Fibroblast of pulmonary artery (primary cell): Measurements from ENCODE around the gene NOS1AP.

ENCODE experiments used
- DNase-seq: peaks from one replicate; pipeline ENCODE4 v3.0.0-alpha.2; 2010; ENCODE audit warnings: low read depth
- H3K4me3 ChIP-seq: replicated peaks from 2 replicates; pipeline ENCODE4 v1.5.1; 2011; ENCODE audit warnings: low read depth, mild to moderate bottlenecking, control low read depth, low read length, moderate library complexity
- TF ChIP-seq, protein P1 (sequence below): IDR thresholded peaks from 2 replicates; pipeline ENCODE4 v1.5.1; 2011; ENCODE audit warnings: mild to moderate bottlenecking, control low read depth, low read length, inconsistent platforms; ENCODE audit errors: missing control alignments

The NOS1AP gene

GRCh38 chr1:162329826-162330225 lies 260.3 kb downstream of the NOS1AP start:
- H3K4me3 ChIP-seq = no peak overlapping the region
- TF ChIP-seq, protein P1, sequence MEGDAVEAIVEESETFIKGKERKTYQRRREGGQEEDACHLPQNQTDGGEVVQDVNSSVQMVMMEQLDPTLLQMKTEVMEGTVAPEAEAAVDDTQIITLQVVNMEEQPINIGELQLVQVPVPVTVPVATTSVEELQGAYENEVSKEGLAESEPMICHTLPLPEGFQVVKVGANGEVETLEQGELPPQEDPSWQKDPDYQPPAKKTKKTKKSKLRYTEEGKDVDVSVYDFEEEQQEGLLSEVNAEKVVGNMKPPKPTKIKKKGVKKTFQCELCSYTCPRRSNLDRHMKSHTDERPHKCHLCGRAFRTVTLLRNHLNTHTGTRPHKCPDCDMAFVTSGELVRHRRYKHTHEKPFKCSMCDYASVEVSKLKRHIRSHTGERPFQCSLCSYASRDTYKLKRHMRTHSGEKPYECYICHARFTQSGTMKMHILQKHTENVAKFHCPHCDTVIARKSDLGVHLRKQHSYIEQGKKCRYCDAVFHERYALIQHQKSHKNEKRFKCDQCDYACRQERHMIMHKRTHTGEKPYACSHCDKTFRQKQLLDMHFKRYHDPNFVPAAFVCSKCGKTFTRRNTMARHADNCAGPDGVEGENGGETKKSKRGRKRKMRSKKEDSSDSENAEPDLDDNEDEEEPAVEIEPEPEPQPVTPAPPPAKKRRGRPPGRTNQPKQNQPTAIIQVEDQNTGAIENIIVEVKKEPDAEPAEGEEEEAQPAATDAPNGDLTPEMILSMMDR = no peak
- no peak for DNase-seq

DNA sequence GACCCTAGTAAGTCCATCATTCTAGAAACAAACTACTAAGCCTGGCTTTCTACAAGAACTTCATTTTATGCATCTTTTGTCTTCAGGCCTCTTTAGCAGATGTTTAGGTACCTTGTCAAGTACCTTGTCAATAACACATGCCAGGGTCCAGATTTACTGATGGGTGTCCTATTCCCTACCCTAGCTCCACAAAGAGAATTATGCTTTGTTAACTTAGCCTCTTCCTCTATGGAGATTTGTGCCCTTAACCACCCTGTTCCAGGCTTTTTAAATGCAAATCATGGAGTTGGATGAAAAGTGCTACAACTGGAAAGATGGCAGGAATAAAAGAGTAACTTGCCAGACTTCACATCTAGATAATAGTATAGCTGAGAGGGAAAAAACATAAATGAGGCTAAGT lies 264.5 kb downstream of the NOS1AP start:
- H3K4me3 ChIP-seq = no peak overlapping the region
- TF ChIP-seq, protein P1 = no peak
- no peak for DNase-seq

DNA sequence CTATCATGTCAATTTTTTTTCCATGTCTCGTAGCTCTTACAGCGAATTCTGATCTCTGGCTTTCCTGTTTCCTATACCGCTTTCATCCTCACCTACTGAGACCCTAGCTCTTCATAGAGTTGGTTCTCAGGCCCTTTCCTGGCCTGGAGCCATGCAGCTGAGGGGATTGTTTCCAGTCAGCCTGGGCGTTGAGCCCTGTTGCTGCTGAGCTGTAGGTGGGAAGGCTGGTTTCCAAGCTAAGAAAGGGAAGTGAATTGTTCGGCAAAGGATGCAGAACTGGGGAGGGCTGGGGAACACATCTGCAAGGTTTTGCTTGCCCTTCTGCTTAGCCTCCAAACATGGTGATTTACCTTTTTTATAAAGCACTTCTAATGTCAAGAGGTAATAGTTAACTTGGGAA lies 265.6 kb downstream of the NOS1AP start:
- TF ChIP-seq, protein P1 = no peak

DNA sequence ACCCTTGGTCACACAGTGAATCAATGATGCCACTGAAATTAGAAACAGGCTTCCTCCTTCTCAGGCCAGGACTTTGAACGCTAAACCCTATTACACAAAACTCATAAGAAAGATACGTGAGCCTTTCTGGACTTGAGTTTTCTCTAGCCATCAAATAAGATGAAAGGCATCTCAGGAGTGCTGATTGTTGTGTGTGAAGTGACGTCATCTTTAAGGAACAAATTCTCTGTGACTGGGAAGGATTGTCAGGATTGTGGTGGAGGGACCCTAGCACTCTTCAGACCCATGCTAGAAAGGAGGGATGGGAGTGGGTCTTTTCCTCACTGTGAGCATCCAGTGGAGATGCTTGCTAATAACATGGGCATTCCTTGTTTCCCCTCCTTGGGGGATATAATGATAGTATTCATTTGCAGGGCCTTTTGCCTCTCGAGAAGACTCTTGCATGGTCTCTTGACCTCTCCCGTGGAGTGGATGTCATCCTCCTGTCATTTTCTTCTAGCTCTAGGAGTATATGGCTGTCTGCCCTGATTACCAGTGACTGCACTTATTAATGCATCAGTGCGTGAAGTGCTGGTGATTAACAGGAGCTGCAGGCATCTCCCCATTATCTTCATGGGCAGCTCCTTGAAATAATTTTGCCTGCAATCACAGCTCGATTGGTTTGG lies 267.3 kb downstream of the NOS1AP start:
- TF ChIP-seq, protein P1 = no peak

More for the DNA sequence above, 265.6 kb downstream of the NOS1AP start:
- H3K4me3 ChIP-seq = no peak overlapping the region
- no peak for DNase-seq

GRCh38 chr1:162342452-162342983 lies 273.0 kb downstream of the NOS1AP start:
- H3K4me3 ChIP-seq = no peak overlapping the region
- DNase-seq = no peak
- TF ChIP-seq, protein P1 = no peak

More for the DNA sequence above, 267.3 kb downstream of the NOS1AP start:
- no peak for DNase-seq
- no peak overlapping the region for H3K4me3 ChIP-seq

GRCh38 chr1:162343470-162343869 lies 274.0 kb downstream of the NOS1AP start:
- H3K4me3 ChIP-seq = no peak overlapping the region
- TF ChIP-seq, protein P1 = no peak
- DNase-seq = no peak

GRCh38 chr1:162347281-162347680 lies 277.8 kb downstream of the NOS1AP start:
- TF ChIP-seq, protein P1 = no peak
- no peak overlapping the region for H3K4me3 ChIP-seq
- DNase-seq = no peak
